Trophoblast cell (in vitro differentiated cells and primary cell): ENCODE results near the gene OR2V2.

Source experiments
- DNase-seq, 2 donors: peaks; one replicate each; pipeline ENCODE4 v3.0.0-alpha.2; 2016
- H2AFZ ChIP-seq: 2 replicates; pipeline ENCODE4 v1.6.1; 2013; ENCODE audit warnings: low read length, moderate library complexity, mild to moderate bottlenecking; ENCODE audit not compliant: insufficient read depth, poor library complexity
- H2AK5ac ChIP-seq: 2 replicates; pipeline ENCODE4 v1.6.1; 2013; ENCODE audit warnings: mild to moderate bottlenecking, low read length
- H2BK120ac ChIP-seq: 2 replicates; pipeline ENCODE4 v1.6.1; 2013; ENCODE audit warnings: low read length, mild to moderate bottlenecking, moderate library complexity; ENCODE audit not compliant: insufficient read depth, poor library complexity
- H2BK12ac ChIP-seq: 2 replicates; pipeline ENCODE4 v1.6.1; 2013; ENCODE audit warnings: mild to moderate bottlenecking, low read length, moderate library complexity
- H2BK5ac ChIP-seq: 2 replicates; pipeline ENCODE4 v1.6.1; 2013; ENCODE audit warnings: low read length, low read depth, moderate library complexity, mild to moderate bottlenecking; ENCODE audit not compliant: poor library complexity
- H3K14ac ChIP-seq: 2 replicates; pipeline ENCODE4 v1.6.1; 2013; ENCODE audit warnings: mild to moderate bottlenecking, low read length
- H3K18ac ChIP-seq: 2 replicates; pipeline ENCODE4 v1.6.1; 2013; ENCODE audit warnings: mild to moderate bottlenecking, low read length
- H3K23ac ChIP-seq: 2 replicates; pipeline ENCODE4 v1.6.1; 2013; ENCODE audit warnings: low read length
- H3K27ac ChIP-seq: 2 replicates; pipeline ENCODE4 v1.5.1; 2013; ENCODE audit warnings: low read depth, mild to moderate bottlenecking, inconsistent platforms, low read length, moderate library complexity
- H3K27me3 ChIP-seq: 2 replicates; pipeline ENCODE4 v1.6.1; 2013; ENCODE audit warnings: inconsistent platforms, mild to moderate bottlenecking, low read length, moderate library complexity; ENCODE audit not compliant: insufficient read depth
- H3K36me3 ChIP-seq, 2 experiments: 1 replicate in 1 of 2; 2 replicates in 1 of 2; pipeline ENCODE4 v1.6.1; 2013; ENCODE audit warnings: low read length in 2 of 2, mild to moderate bottlenecking in 2 of 2, moderate library complexity in 1 of 2; ENCODE audit not compliant: insufficient read depth in 2 of 2, control insufficient read depth in 1 of 2
- H3K4ac ChIP-seq: 2 replicates; pipeline ENCODE4 v1.6.1; 2013; ENCODE audit warnings: low read depth, mild to moderate bottlenecking, low read length, moderate library complexity
- H3K4me1 ChIP-seq, 2 experiments: 1 replicate in 1 of 2; 2 replicates in 1 of 2; pipeline ENCODE4 v1.6.1; 2013; ENCODE audit warnings: low read length in 2 of 2, mild to moderate bottlenecking in 2 of 2, moderate library complexity in 1 of 2; ENCODE audit not compliant: insufficient read depth in 2 of 2, control insufficient read depth in 1 of 2
- H3K4me2 ChIP-seq: 2 replicates; pipeline ENCODE4 v1.6.1; 2013; ENCODE audit warnings: inconsistent platforms, mild to moderate bottlenecking, low read length, moderate library complexity
- H3K4me3 ChIP-seq: 2 replicates; pipeline ENCODE4 v1.5.1; 2013; ENCODE audit warnings: mild to moderate bottlenecking, low read depth, low read length, inconsistent platforms
- H3K79me1 ChIP-seq: one replicate; pipeline ENCODE4 v1.6.1; 2013; ENCODE audit warnings: low read length
- H3K79me2 ChIP-seq: 2 replicates; pipeline ENCODE4 v1.6.1; 2013; ENCODE audit warnings: low read length, mild to moderate bottlenecking; ENCODE audit not compliant: control insufficient read depth, insufficient read depth, poor library complexity
- H3K9ac ChIP-seq: 2 replicates; pipeline ENCODE4 v1.6.1; 2013; ENCODE audit warnings: mild to moderate bottlenecking, low read length
- H3K9me3 ChIP-seq: 2 replicates; pipeline ENCODE4 v1.6.1; 2013; ENCODE audit warnings: low read depth, mild to moderate bottlenecking, control low read depth, inconsistent platforms, low read length; ENCODE audit not compliant: insufficient read depth
- H4K12ac ChIP-seq: 2 replicates; pipeline ENCODE4 v1.6.1; 2013; ENCODE audit warnings: low read depth, mild to moderate bottlenecking, low read length, moderate library complexity
- H4K8ac ChIP-seq: 2 replicates; pipeline ENCODE4 v1.6.1; 2013; ENCODE audit warnings: low read depth, mild to moderate bottlenecking, low read length, moderate library complexity
- H4K91ac ChIP-seq: one replicate; pipeline ENCODE4 v1.6.1; 2013; ENCODE audit warnings: low read depth, mild to moderate bottlenecking, low read length, moderate library complexity
- WGBS: extraction: QIAGEN DNeasy Blood & Tissue Kit; methylation state at CpG from one replicate; pipeline ENCODE4 v1.1.7; 2013; ENCODE audit warnings: missing lambda C conversion rate; ENCODE audit not compliant: insufficient read length, insufficient coverage; ENCODE audit errors: extremely low coverage; 5-methylcytosine and 5-hydroxymethylcytosine counted together

The OR2V2 gene

DNA sequence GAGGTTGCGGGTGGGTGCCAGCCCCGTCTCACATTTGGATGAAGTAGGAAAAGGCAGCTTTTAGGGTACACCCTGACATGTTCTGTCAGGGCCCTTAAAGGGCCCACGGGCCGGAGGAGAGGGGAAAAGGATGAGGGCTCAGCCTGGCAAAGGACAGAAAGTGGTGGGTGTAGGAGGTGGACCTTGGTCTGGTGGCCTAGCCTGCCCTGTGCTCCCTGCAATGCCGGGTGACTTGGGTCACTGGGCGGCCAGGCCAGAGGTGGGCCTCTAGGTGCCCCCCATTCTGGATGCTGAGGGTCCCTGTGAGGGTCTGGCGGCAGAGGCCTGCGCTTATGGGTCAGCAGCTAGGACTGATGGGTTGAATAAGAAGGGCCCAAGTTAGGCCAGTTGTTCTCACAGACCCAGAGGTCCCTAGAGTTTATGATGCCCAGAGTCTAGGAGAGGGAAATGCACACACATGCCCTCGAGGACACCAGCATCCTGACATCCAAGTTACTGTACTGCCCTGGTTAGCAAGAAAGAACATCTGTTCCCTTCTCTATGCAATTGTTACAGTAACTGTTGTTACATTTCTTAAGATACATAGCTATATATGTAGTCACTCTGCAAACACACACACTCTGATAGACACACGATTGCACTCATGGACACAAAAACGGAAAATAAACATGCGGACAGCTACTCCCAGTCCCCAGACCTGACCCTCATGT is 45.1 kb downstream of the OR2V2 start:
- Histone ChIP-seq H3K36me3 (no peaks in the 10 kb centered on the region), H3K79me2 (peaks cover 6% of the 10 kb centered on the region), H3K18ac (no peak overlapping the region), H3K4me3 (peak overlapping the region; percentile 86), H3K9ac (peak overlapping the region; percentile 30), H3K14ac (peak overlapping the region; percentile 13), H4K8ac (peak overlapping the region; percentile 99), H4K12ac (peak overlapping the region; percentile 49), H3K23ac (no peak overlapping the region), H3K27ac (no peak overlapping the region), H3K4me2 (peak overlapping the region; percentile 62), H2BK120ac (no peak overlapping the region), H3K4me1 (peaks cover 4 to 8% of the 10 kb centered on the region in 2 experiments), H2AFZ (peak overlapping the region; percentile 80), H3K27me3 (peaks cover 10% of the 10 kb centered on the region), H3K79me1 (peaks cover 6% of the 10 kb centered on the region), H2AK5ac (peak overlapping the region; percentile 21), H4K91ac (peak overlapping the region; percentile 93), H2BK12ac (peak overlapping the region; percentile 8), H3K9me3 (no peaks in the 10 kb centered on the region), H2BK5ac (no peak overlapping the region), H3K4ac (peak overlapping the region; percentile 60)
- DNase-seq: peak in 1 of 2 donors; percentile 51
- WGBS: no CpG with 5 or more reads among the region's 12 CpGs

DNA sequence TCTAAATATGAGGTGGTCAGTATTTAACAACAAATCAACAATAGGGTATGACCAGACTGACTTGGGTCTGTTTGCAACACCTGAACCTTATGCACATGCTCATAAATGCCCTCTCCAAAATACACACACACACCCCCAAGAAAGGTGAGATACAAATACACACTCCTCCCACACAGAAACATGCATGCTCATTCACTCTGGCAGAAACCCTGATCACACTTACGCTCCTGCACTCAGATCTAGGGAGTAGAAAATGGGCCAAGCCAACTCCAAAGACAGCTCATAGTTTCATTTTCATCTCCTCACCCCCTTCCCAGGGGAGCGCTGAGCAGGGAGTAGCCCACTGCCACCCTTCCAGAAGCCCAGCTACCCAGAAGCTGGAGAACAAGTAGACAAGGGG is 46.3 kb downstream of the OR2V2 start:
- Histone ChIP-seq H2AFZ (no peak overlapping the region), H3K9me3 (no peaks in the 10 kb centered on the region), H3K9ac (no peak overlapping the region), H3K4me2 (no peak overlapping the region), H2AK5ac (no peak overlapping the region), H3K4me1 (peaks cover 4 to 10% of the 10 kb centered on the region in 2 experiments), H3K4me3 (peak overlapping the region; percentile 29), H3K23ac (no peak overlapping the region), H3K79me2 (peaks cover 6% of the 10 kb centered on the region), H4K12ac (no peak overlapping the region), H2BK120ac (no peak overlapping the region), H3K27ac (no peak overlapping the region), H4K8ac (no peak overlapping the region), H4K91ac (no peak overlapping the region), H3K79me1 (peaks cover 6% of the 10 kb centered on the region), H2BK12ac (no peak overlapping the region), H3K36me3 (no peaks in the 10 kb centered on the region), H3K18ac (no peak overlapping the region), H3K4ac (no peak overlapping the region), H3K27me3 (peaks cover 10% of the 10 kb centered on the region), H2BK5ac (no peak overlapping the region), H3K14ac (no peak overlapping the region)
- DNase-seq: no peak
- WGBS: no CpG with 5 or more reads among the region's 2 CpGs

GRCh38 chr5:181194489-181195248 is 47.3 kb downstream of the OR2V2 start:
- Histone ChIP-seq H2AK5ac (no peak overlapping the region), H3K79me1 (peaks cover 6% of the 10 kb centered on the region), H3K4me2 (no peak overlapping the region), H3K9ac (no peak overlapping the region), H2BK5ac (no peak overlapping the region), H2BK12ac (no peak overlapping the region), H4K12ac (no peak overlapping the region), H3K23ac (no peak overlapping the region), H3K27me3 (peaks cover 10% of the 10 kb centered on the region), H2BK120ac (no peak overlapping the region), H4K8ac (no peak overlapping the region), H3K36me3 (no peaks in the 10 kb centered on the region), H3K4me1 (peaks cover 4 to 10% of the 10 kb centered on the region in 2 experiments), H3K27ac (no peak overlapping the region), H3K4me3 (no peak overlapping the region), H3K18ac (no peak overlapping the region), H3K9me3 (no peaks in the 10 kb centered on the region), H3K4ac (no peak overlapping the region), H3K14ac (no peak overlapping the region), H4K91ac (no peak overlapping the region), H2AFZ (no peak overlapping the region), H3K79me2 (peaks cover 6% of the 10 kb centered on the region)
- DNase-seq: no peak
- no CpG with 5 or more reads among the region's 21 CpGs for WGBS

GRCh38 chr5:181195249-181195761 is 47.9 kb downstream of the OR2V2 start:
- Histone ChIP-seq H3K4me1 (peaks cover 4 to 10% of the 10 kb centered on the region in 2 experiments), H4K12ac (no peak overlapping the region), H2BK120ac (no peak overlapping the region), H2BK12ac (no peak overlapping the region), H2AK5ac (no peak overlapping the region), H3K18ac (no peak overlapping the region), H3K4ac (no peak overlapping the region), H3K4me3 (no peak overlapping the region), H3K79me1 (peaks cover 6% of the 10 kb centered on the region), H3K9ac (no peak overlapping the region), H3K9me3 (no peaks in the 10 kb centered on the region), H3K4me2 (no peak overlapping the region), H3K27ac (no peak overlapping the region), H2AFZ (no peak overlapping the region), H3K79me2 (peaks cover 6% of the 10 kb centered on the region), H3K23ac (no peak overlapping the region), H4K8ac (no peak overlapping the region), H3K27me3 (peaks cover 4% of the 10 kb centered on the region), H2BK5ac (no peak overlapping the region), H3K14ac (no peak overlapping the region), H4K91ac (no peak overlapping the region), H3K36me3 (no peaks in the 10 kb centered on the region)
- no CpG with 5 or more reads among the region's 45 CpGs for WGBS
- DNase-seq: no peak
